ENCODE results near the gene GNAQ.
A peak's percentile ranks its signal among the peaks of the same experiment; 100 is the strongest.

The GNAQ gene

GRCh38 chr9:78031893-78032729 lies 500 bp upstream of the GNAQ start:
- DNase-seq (ENCODE audit: low spot score): no peak

DNA sequence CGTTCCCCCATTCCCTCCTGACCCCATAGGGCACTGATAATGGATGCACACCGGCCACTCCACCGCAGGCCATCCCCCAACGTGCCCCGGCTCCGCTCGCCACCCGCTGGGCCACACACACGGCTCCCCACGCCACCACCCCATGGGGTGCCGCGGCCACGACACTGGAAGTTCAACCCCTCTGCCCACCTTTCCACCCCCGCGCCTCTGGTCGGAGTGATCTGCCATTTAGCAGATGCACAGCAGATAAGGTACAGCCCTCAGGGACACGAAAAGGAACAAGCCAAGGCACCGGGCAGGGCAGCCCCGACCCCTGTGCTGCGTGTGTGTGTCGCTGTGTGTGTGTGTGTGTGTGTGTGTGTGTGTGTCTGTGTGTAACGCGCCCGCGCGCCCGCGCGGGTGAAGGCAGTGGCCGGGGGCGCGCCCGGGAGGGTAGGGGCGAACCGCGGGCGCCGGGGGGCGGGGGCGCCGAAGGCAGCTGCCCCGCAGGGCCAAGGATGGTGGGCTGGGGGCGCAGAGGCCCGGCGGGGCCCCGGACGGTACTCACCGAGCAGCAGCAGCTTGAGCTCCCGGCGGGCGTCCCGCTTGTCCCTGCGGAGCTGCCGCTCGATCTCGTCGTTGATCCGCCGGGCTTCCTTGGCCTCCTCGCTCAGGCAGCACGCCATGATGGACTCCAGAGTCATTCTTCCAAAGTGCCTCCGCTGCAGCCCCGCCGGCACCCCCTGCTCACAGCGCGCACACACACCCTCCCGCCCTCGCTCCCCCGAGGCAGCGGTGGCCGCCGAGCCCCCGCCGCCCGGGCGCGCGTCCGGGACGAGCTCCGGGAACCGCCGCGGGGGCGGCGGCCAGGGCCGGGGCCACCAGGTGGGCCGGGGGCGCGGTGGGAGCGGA lies 813 bp downstream of the GNAQ start:
- DNase-seq (ENCODE audit: low spot score): no peak

DNA sequence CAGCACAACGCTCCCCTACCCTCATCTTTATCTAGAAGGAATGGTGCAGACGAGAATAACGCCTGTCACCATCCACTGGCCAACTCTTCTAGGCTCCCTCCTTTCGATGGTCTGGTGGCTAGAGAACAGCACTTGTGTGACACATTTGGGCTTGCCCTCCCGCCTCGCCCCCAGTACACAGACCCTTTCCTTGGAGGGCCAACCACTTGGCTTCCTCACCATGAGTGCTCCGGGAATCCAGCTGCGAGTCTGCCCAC lies 1.4 kb downstream of the GNAQ start:
- DNase-seq (ENCODE audit: low spot score): no peak

DNA sequence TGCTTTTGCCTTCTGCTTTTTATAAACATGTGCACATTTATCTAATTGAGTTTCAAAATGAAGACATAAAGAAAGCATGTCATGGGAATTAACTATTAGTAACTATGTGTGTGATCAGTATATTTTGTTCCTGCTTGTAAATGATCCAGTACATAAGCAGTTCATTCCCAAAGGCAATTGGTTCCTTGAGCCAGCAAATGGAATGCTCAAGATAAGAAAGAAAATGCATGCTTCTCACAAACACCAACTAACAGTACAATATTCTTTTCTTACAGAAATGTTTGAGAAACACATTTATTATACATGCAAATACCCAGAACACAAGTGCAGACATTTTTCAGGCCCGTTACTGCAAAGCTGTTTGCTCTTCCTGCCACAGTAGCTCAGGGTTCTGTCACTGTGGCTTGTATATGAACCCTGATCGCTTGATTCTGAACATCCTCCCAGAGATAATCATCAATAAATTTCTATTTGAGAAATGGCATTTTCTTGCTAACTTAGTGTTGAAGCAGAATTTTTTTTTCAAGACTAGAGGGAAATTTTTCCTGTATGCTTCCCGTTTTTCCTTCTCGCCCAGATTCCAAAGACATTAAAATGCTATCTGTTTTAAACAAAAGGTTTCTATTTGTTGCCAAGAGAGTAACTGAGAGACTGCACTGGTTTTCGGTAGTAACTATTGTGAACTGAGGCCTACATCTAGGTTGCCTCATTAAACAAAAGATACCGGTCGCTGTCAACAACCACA lies 1.9 kb downstream of the GNAQ start:
- DNase-seq (ENCODE audit: low spot score): no peak

DNA sequence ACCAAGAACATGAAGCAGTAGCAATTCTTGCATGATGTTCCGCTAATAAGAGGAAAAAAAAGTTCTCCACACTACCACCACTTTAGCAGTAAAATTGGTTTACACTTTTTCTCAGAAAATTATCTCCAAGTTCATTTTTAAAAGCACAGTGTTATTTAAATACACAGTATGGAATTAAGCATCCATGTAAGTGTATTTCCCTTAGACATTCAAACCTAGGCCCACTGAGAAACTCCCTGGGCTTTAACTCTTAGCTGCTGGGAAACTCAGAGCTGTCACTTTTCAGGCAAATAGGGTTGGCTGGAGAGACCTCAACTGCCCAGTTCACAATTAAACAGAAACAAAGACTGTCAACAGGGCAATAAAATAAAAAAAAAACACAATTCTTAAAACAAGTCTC lies 2.7 kb downstream of the GNAQ start:
- no peak for DNase-seq (ENCODE audit: low spot score)

DNA sequence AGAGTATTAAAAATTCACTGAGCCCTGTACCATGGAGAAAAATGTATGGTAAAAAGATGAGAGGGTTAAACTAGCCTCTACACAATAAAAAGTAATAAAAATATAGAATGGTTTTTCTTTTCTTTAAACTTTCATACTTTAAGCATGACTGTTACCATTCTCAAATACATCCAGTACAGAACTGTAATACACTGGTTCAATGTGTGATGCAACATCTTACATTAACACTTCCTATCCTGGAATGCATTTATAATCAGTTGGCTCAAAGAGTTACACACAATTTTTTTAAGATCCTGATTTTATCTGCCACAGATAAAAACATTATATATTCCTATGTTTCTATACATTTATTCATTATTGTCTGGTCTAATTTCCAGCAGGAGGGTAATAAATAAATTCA lies 4.7 kb downstream of the GNAQ start:
- DNase-seq (ENCODE audit: low spot score): no peak

GRCh38 chr9:78026416-78026815 lies 5.2 kb downstream of the GNAQ start:
- no peak for DNase-seq (ENCODE audit: low spot score)

DNA sequence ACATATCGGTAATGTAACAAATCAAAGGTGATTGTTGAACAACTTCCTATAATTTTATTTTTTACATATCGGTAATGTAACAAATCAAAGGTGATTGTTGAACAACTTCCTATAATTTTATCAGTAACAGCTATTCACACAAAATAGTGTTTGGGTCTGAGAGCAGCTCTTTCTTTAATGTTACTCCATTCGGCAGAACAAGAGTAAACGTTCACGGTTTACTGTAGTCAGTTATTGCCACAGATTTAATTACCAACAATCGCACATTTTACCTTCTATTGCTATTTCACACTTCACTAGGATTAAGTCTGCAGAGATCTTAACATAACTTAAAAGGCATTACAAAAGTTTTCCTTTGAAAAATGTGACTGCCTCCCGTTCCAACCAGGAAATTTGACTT lies 6.4 kb downstream of the GNAQ start:
- DNase-seq (ENCODE audit: low spot score): no peak

GRCh38 chr9:78023003-78023741 lies 8.4 kb downstream of the GNAQ start:
- DNase-seq (ENCODE audit: low spot score): peak; percentile 24

DNA sequence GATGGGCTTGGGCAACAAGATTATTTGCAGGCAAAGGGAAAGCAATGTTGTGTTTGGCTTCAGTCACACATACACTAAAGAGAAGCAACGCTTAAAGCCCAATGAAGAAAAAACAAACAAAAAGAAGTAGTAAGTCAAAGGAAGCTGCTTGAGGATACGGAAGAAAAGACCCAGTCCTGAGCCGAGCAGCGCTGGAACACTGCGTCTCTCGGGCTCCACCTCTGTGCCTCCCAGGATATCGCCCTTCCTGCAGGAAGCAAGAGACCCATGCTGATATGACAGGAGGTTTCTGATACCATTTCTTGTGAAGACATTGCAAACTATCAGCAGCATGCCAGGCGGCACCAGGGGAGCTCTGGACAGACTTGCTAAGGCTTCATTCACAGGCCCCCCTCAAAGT lies 9.9 kb downstream of the GNAQ start:
- no peak for DNase-seq (ENCODE audit: low spot score)

DNA sequence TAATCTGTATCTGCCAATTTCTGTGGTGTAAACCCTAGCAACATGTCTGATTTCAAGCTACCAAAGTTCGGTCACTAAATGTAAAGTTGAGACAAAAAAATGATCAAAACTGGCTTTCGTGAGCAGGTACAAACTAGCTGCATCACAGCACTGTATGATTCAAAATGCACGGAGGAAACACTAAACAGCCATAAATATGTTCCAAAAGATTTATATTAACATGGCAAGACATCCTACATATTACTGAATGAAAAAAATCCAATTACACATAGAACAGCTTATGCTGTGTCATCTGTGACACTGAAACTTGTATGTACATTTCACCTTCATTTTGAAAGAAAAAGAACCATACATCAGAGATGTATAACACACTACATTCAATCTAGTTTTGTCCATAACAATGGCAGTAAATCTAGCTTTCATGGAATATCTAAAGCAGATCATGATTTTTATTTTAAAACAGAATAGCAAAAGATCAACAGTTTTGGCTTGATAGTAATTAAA lies 14.4 kb downstream of the GNAQ start:
- DNase-seq (ENCODE audit: low spot score): no peak

DNA sequence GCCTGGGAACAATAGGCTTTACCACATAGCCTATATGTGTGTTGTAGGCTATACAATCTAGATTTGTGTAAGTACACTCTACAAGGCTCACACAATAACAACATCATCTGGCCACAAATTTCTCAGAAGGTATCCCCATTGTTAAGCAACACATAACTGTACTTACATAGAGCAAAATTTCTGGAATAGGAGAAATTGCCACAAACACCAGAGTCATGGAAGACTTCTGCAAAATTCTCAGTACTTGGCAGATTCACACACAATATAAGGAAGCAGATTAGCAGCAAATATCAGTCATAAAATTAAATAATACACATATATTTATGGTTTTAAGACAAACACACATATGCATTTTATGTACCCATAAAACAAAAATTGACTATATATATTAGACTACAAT lies 16.4 kb downstream of the GNAQ start:
- no peak for DNase-seq (ENCODE audit: low spot score)

- DNase-seq (ENCODE audit: low spot score): no peak
Measured at GRCh38 chr9:78014776-78015175, 16.8 kb downstream of the GNAQ start.

DNA sequence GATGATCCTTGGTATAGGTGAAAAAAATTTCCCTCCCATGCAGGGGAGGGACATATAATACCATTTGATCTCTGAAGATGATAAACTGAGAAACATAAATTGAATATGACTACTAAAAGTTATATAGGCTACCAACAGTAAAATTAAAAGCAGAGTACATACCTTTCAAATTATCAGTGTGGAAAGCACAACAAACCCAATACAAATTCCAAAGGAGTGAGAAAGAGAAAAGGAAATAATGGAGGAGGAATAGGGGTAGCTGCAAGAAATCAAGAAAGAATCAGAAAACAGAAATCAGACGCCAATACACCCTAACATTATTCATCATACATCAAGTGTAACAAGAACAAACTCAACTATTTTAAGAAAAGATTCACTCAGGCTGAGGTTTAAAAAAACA lies 17.7 kb downstream of the GNAQ start:
- no peak for DNase-seq (ENCODE audit: low spot score)

DNA sequence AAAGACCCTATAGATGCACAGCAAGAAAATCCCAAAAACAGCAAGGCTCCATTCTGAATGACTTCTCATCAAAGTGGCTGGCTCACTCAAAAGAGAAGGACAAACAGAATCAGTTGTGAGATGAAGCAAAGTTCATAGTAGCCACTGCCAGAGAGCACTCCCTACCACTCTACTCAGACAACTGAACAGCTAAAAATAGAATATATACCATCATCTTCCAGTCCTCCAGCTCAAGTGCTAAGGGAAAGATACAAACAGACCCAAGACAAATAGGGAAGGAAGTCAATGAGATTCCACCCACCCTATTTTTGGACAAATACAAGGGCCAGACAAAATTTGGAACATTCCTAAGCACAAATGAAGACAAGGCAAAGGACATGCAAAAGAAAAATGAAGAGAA lies 20.6 kb downstream of the GNAQ start:
- DNase-seq (ENCODE audit: low spot score): no peak

GRCh38 chr9:78010445-78010844 lies 21.2 kb downstream of the GNAQ start:
- DNase-seq (ENCODE audit: low spot score): no peak

DNA sequence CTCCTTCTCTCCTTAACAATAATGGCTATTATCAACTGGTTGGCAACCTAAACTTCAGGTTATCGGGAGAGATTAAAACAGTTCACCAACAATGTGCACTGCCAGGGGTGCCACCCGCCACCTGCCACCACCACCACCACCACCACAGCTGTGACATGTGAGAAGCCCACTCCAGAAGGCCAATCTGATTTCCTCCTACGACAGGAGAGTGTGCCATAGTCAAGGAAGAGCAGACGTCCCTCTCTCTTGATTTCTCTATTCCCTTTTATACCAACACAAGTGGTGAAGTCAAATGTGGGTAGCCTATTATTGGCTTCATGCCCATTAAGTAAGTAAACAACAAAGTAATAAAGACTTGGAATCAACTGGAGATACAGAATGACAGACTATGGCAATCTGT lies 22.4 kb downstream of the GNAQ start:
- DNase-seq (ENCODE audit: low spot score): no peak

DNA sequence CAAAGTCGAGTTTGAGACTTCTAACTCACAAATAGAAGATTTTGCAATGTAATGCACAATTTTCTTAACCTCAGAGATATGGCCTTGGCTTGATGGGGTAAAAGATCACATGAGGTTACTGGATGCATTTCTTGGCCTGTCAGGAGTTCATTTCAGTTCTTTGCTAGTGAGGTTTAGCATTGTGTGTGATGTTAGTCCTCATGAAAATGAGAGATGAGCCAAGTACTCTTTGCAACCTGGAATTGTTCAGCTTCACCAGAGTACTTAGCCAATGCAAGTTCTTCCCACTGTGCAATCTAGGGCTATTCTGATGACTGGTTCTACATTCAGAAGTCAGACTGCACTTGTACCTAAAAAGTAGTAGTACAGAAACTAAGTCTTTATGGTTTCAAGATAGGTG lies 24.9 kb downstream of the GNAQ start:
- no peak for DNase-seq (ENCODE audit: low spot score)

DNA sequence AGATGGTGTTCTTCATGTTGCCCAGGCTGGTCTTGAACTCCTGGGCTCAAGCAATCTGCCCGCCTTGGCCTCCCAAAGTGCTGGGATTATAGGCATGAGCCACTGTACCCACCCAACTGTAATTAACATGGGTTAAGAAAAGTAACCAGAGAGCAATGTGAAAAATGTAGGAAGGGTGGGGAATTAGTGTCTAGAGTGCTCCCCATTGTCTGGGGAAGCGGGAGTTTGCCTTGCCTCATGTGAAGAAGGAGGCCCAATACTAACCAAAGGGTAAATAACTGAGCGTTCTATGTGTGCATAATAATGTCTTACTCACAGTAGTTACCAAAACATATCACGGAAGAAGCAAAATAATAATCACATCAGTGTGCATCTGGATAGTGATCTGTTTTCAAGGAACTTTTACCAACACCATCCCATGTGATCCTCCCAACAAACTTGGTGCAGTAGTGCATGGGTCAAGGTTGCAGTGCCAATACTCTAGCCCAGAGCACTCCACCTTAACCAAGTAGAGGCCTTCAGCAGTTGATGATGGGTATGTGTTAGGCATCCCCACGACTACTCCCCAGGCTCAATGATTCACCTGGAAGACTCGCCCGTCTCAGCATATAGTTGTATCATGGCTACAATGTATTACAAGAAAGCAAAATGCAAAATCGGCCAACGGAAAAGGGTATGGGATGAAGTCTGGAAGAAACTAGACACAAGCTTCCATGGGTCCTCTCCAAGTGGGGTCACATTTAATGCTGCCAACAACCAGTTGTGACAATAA lies 26.2 kb downstream of the GNAQ start:
- DNase-seq (ENCODE audit: low spot score): no peak

GRCh38 chr9:78004478-78005229 lies 27.0 kb downstream of the GNAQ start:
- peak; percentile 40 for DNase-seq (ENCODE audit: low spot score)

Data from NAMALWA (cell line).